Right forelimb (tissue), 1 donor: ENCODE data around the gene KCNQ5.

Experiments
- DNase-seq: peaks from one replicate; pipeline ENCODE4 v3.0.0-alpha.2; 2018

The KCNQ5 gene

DNA sequence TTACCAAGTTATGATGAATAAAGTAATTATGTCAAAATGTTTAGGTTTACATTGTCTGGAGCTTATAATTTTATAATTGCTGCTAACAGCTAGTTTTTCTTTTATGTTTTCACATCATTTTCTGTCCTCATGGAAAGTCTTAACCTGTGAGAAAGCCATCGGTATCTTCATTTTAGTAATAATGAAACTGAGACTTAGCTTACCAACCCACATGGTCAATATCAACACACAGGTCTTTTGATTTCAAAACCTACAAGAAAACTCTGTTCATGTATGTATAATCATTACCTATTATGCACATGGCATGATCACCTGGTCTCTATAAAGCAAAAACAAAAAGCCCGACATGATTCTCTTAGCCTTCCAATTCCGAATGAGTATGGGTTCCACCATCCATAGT lies 61.9 kb downstream of the KCNQ5 start:
- no peak for DNase-seq

DNA sequence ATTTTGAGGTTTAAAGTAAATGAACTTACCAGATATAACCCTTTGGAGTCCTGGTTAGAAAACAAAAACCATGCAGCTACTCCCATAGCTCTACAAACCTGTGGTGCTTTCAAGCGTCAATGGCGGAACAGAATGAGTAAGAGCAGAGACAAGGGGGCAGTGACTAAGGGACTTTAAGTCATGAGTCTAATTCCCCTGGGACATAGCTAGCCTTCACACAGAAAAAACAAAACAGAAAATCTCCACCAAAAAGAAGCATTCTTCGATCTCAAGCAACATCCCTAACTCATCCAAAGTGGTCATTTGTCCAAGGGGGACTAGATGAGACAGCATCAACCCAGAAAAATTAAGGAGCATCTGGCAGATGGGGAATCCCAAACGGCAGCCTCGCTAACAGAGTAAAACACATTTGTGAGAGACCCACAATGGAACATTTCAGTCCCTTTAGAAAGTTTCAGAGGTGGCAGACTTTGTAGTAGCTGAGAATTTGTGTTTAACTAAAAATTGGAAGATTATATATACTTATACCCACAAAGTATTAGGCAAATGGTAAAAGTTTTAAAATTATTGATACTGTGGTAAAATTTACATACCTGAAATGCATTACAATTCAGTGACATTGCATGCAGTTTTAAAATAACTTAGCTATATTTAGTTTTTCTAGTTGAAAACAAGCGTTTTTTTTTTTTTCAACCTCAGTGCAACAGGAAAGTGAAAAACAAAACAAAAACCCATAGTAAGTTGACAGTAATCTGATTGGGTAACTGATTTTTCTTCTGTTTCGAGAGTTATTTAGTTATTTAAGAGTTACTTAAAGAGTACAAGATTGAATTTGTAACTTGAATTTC lies 67.5 kb downstream of the KCNQ5 start:
- DNase-seq: no peak

DNA sequence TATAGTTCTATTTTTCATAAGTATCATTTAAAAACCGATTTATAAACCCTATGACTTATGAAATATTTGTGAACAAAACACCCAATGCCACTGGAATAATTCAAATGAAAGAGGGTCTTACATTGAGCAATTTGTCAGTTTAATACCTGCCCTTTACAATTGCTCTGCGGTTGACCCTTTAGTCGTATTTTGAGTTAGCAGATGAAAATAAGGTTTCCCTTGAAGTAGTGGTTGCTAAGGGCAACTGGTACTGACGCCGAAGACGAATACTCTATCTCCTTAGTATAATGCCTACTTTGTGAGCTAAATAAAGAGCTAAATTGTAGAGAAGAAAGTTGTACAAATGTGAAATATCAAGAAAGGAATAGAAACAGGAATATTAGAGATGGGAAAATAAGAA lies 69.4 kb downstream of the KCNQ5 start:
- DNase-seq: no peak

DNA sequence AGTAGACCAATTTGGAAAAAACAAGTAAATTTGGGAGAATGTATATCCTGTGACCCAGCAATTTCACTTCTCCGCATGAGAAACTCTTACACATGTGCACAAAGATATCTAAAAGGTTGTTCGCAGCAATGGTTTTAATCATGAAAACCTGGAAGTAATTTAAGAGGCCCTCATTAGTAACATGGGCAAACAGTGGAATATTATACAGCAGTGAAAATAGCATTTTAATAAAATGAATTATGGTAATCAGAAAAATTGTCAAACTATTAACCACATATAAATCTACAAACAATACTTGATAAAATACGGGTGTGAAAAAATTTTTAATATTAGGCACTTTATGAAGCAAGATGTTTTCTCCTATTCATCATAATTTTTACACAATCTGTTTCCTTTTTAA lies 74.2 kb downstream of the KCNQ5 start:
- no peak for DNase-seq

DNA sequence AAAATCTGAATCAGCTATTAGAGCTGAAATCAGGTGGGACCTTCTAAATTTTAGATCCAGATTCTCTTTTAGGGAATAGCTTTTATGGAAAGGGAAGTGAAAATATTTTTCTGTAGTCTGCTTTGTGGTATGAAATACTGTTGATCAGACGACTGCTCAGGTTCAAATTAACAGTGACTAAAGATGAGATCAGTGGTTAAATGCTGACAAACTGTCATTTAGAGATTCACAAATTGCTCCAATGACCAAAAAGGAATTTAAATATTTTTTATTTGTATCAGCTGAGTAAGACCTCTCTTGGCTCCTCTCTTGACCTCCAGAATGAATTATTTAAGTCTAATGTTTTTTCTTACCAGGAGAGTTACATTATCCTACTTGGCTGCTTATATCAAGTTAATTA lies 77.3 kb downstream of the KCNQ5 start:
- no peak for DNase-seq

DNA sequence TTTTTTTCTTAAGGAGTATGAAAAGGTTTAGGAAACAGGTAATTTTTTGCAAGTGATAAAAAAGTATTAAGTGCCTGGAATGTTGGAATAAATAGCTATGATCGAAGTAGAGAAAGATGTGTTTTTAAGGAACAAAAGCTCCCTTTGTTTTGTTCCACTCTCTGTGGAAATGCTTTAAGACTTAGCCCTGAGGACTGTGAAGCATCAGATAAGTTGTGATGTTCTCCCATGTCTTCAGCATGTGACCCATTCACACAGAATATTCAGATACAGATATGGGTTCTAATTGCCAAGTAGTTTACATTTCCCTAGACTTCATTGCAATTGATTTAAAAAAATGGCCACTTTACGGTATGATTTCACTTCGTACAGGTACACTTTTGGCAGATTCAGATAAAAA lies 80.6 kb downstream of the KCNQ5 start:
- no peak for DNase-seq

DNA sequence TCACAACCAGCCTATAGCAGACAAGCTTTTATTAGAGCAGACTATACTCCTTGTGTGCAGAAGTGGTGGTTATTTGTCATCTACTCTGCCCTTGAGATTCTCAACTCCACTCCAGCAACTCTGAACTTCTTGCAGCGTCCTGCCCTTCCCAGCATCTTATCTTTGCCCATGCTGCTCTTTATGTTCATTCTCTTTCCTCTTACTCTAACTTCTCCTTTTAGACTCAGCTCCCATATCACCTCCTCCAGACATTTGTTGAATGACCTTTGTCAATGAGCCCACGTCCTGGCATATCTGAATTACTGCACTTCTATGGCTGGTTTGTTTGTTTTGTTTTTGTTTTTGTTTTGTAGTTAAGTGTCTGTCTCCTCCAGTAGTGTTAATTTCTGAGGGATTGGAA lies 81.2 kb downstream of the KCNQ5 start:
- DNase-seq: no peak

DNA sequence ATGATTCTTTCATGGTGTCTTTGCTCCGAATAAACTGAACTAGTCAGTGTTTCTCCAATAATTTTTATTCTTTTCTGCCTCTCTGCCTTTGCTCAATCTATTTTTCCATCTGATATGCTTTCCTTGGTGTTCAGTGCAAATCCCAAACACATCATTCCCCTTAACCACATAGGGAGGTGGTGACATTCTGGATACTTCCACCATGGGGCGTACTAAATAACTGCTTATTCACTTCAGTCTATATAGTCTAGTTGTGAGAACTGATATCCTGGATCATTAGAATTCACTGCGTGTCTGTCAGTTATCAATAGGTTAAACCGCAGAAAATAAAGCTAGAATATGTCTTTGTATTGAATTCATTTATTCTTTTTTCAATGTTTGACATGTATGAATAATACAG lies 83.1 kb downstream of the KCNQ5 start:
- no peak for DNase-seq

DNA sequence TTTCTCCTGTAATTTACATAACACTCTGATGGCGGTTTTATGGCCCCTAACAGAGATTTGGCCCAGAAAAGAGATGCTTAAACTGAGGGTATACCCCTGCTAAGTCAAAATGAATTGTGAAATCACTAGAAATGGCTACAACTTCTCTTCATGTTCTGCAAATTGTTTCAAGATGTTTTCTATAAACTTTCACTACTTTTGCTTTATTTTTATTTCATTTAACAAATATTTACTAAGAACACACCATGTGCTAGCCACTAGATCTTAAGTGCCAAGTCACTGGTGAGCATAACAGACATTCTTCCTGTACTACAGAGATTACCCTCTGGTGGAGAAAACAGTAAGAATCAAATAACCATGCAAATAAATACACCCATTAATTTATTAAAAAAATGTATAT lies 87.6 kb downstream of the KCNQ5 start:
- no peak for DNase-seq

DNA sequence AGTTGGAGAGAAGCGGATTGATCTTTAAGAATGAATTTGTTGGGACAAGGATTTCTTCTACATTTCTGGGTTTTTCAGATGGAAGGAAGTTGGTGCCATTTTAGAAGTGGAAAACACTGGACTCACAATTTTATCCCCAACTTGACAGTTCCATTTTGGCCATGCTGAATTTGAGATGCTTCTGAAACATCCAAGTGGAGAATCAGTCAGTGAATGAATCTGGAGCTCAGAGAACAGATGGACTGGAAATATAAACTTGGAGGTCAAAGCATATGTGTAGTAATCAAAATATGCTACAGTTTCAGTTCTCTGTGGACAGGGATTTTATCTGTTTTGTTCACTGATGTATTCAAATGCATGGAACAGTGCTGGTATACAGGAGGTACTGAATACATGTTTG lies 89.9 kb downstream of the KCNQ5 start:
- no peak for DNase-seq

DNA sequence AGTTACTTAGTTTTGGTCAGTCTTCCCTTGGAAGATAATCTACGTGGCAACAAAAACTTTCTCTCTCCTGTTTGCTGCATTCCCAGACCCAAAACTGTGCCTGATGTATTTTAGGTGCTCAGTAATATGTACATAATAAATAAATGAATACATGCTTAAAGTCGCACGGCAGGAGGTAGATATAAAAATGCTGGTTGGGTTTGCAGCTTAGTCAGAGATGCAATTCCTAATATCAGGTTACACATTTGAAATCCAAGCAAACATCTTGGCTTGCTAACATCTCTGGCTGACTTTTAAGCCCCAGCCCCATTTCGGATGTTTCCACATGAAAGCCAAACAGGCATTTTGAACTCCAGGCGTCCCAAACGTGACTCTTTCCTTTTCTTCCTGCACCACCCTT lies 91.0 kb downstream of the KCNQ5 start:
- DNase-seq: no peak

DNA sequence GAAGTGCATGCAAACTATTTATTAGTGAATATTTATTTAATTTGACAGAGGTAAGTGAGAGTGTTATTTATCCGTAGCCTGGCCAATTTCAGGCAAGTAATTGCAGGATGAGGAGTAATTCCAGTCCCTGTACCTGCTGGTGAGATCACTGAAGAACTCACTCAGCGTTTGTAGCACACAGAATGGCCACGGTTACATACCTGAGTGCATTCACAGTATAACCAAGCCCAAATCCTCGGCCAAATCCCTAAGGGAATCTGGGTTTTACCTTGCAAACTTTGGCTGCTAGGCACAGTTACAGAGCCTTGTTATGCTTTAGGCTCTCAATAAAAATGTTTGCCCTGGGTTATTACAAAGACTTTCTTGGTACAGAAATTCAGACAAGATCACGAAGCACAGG lies 93.3 kb downstream of the KCNQ5 start:
- no peak for DNase-seq

DNA sequence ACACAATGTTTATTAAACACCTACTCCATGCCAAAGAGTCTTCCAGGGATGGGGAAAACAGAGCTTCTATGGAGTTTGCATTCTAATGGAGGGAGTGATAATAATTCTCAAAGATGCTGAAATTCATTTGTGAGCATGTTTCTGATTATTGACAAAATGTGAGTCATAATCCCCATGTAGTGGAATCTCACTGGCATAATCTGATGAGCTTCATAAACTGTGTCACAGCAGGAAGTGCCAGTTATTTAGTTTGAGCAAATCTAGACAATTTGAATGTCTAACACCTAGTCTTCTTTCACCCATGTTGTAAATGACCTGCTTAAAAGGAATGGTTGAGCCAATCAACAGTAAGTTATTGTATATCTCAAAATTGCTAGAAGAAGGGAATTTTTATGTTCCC lies 95.1 kb downstream of the KCNQ5 start:
- DNase-seq: no peak

DNA sequence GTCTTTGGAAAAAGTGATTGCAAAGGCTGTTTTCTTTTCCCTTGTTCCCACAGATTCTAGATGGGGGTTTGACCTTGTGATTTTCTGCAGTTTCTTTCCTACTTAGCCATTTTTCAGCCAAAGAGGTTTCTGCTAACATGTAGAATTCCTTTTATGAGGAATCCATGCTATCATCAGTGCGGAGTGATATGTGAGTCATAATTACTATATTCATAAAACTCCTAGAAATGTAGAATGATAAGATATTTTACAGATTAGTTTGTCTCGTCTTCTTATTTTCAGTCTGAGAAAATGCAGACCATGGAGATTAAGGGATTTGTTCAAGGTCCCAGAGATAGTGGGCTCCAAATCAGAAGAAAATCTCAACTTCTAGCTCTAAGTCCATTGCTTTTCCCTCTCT lies 98.6 kb downstream of the KCNQ5 start:
- DNase-seq: no peak

DNA sequence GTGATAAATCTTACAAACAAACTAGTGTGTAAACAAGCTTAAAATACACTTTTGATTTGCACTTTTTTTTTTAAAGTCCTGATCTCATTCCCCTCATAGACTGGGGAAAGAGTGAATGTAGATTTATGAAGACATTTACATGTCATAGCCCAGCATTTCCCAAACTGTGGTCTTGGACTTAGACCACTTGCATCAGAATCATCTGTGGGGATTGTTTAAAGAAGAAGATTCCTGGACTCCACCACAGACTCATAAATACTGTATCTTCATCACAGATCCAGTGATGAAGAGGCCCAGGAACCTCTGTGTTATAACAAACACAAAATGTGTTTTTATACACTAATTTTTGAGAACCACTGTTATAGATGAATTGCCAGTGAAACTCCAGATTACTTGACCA lies 99.5 kb downstream of the KCNQ5 start:
- no peak for DNase-seq

DNA sequence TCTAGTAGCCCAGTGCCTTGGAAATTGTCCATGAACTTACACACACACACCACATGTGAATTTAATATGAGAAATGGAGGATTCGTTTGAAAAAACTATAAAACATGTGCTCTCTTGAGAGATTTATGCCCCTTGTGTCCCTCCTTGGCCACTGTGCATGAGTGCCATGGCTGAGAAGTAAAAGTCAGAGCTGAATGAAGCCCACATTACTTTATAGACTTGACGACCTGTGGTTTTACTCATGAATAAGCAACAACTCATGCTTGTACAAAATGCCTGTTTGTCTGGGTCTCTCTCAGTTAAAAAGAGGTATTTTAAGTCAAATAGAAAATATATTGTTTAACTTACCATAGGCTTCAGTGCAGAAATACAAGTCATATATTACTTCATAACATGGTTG lies 102.7 kb downstream of the KCNQ5 start:
- DNase-seq: no peak

DNA sequence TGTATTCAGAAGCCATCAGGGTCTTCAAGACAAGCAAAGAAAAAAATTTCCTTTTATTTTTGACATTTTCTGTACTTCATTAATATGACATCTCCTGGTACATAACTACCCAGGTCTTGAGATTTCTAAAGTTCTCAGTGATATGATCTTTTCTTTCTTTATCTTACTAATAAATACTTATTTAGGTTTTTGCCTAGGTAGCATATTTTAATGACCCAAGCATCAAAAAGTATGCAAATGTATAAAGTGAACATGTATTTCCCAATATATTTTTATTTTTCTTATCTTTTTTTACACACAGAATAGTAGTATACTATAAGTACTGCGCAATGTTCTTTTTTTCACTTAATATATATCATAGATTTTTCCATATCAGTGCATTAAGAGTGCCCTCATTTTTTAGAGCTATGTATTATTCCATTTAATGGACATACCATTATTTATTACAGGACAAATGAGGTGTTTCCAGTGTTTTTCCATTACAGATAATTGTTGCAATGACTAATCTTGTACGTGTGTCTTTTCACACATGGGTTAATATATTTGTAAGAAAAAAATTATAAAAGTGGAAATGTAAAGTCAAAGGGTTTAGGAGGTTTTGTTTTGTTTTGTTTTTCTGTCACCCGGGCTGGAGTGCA lies 107.0 kb downstream of the KCNQ5 start:
- no peak for DNase-seq

DNA sequence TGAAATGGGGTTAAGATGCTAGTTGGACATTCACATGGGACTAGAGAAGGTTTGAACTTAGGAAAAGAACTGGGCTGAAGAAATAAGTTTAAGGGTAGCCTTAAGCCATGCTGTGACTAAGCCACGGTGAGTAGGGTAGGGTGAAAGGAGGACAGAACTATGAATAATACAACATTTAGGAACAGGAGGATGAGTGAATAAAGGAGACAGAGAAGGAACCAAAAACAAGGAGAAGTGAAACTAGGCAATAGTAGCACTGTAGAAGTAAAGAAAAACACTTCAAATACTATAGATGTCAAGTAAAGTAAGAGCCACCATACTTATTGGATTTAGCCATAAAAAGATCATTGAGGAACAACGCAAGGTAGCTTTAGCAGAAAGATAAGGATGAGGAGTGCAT lies 111.2 kb downstream of the KCNQ5 start:
- no peak for DNase-seq

DNA sequence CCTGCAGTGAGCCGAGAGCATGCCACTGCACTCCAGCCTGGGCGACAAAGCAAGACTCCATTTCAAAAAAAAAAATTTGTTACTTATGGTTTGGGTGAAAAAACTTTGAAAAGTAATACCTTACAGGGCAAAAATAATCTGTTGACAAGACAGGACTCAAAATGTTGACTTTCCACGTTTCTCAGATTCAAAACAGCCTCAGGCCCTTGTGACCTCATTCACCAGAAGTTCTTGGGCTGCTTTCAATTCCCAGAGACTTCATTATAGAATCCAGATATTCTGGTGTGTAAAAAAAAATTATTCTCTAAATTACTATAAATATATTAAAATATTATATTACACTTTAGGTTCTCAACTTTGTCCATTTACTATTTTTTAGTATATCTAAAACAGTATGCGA lies 116.2 kb downstream of the KCNQ5 start:
- no peak for DNase-seq

DNA sequence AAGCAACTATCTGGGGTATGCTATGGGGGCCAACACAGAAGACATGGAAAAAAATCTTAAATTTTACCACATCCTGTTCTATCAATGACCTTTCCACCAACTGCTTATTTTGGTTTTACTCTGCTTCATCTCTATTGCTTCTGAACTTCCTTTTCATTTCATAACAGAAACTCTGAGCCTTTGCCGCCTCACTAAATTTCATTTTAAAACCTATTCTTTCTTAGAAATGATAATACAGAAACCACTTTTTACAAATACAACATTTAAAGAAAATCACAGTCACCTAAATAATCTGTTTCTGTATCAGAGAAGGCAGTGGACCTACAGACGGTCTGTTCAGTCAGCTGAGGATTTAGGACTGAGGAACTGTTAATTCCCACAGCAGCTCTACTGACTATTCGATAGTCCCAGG lies 117.5 kb downstream of the KCNQ5 start:
- DNase-seq: no peak

DNA sequence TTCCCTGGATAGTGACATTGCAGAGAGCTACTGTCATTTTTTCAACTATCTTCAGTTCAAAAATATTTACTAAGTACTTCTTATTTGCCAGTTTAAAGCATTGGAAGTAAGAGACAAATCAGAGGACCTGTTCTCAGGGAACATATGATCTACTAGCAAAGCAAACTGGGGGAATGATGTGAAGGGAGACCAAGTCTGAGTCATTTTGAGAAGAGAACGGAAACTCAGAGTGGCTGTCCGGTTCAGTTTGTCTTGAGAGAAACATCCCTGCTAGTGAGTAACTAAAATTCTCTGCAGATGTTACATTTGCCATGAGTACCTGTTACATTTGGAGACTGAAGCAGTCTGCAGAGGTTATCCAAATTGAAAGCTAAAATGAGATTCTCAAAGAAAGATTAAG lies 118.3 kb downstream of the KCNQ5 start:
- DNase-seq: no peak

DNA sequence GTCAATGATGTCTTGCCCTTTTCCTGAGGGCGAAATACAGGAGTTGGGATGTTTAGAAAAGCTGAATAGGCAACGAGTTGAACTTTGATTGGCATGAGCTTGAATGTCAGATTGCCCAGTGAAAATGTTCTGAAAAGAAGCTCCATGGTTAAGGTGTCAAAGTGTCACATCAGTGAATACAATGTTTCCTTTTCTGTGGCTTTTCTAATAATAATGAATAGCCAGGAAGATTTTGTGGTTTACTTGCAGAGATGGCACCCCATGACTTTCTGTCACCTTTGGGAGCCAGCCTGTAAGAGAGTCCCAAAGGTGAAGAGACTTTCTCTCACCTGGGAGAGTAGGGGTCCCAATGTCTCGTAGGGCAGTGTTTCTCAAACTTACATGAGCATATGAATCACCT lies 119.2 kb downstream of the KCNQ5 start:
- no peak for DNase-seq

DNA sequence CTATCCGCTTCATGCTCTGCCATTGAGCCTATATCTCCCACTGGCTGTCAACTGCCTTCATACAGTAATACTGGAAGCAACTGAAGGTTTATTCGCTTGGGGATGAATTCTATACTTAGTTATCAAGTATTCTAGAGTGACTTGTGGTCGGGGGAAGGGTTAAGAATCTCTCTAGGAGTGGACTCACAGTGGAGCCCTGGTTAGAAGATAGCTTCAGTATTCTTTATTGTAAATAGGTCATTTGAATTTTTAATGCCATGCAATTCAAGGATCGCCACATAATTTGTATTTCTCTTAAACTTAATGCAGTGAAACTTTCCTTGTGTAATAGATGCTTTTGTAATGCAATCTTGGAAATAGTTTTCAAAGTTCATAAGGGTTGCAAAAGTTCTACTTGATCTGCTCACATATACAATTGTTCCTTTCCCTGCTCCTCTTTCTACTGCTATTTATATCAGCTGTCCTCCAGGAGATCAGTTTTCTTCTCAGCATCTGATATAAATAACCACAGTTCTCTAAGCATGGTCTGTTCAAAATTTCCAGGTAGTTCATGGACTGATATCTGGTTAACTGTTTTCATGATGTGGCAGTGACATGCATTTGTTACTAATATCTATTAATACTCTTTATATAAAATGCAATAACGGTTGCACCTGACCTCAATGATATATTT lies 120.3 kb downstream of the KCNQ5 start:
- DNase-seq: no peak

DNA sequence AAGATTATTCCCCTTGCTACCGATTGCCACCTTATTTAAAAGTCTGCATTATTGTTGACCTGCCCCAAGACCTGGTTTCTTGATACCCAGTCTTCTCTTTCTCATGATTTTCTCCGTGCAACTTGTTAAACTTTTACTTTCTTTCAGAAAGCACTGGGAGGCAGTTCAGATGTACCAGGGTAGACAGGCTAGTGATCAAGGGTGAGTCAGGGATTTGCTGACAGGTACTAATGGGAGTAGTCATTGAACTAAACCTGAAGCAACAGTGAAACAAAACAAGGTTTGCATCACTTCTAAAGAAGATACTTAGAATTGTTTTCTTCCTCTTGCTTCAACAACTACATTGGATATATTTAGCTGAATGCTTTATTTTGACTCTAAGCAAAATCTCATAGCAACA lies 124.4 kb downstream of the KCNQ5 start:
- DNase-seq: no peak
